ENCODE data around the gene FBXO28. TPM values are rescaled to one million over a fixed set of nuclear protein-coding genes. Genes with fewer than 3 reads are reported as not detected.

FBXO28 gene
- total and polyA plus RNA-seq, 10 of the 15 experiments (the other 5 are each of a cell fraction or from before 2014, with no cell fraction given) = 4.3 to 23.2 (median 18.4) TPM

- ATAC-seq (peak; percentile 95), DNase-seq (ENCODE audit: low read depth, low spot score) (peak; percentile 90), FAIRE-seq (peak; percentile 61)
- H3K36me3 ChIP-seq (ENCODE audit: control insufficient read depth in 2 of 2, insufficient read depth in 2 of 2, low read length in 1 of 2) = no peaks in the 10 kb centered on the region
- WGBS (ENCODE audit: insufficient coverage, insufficient replicate concordance, low lambda C conversion rate, missing lambda C conversion rate) = 20% methylated on average over 5 of the region's 5 CpGs
- no TSS peak for BruUV-seq (replicated peaks)
- ChIA-PET CTCF (interaction anchor here (0.6 to 2.1 kb wide), 9 partner anchors 10 to 164 kb away, joined by 3 to 13 read pairs (median 4); partner anchors contain the start of genes DEGS1 and NVL), SMC1A (ENCODE audit: uncharacterized antibody, unreplicated experiment) (interaction anchor here (0.8 to 2.6 kb wide), 13 partner anchors 10 to 165 kb away, joined by 3 to 14 read pairs (median 5); partner anchors contain the start of gene DEGS1), RAD21 (ENCODE audit: unreplicated experiment) (interaction anchor here (0.9 to 1.9 kb wide), 6 partner anchors 13 to 288 kb away, joined by 3 to 8 read pairs (median 4); partner anchors contain the start of gene DEGS1), POLR2A (interaction anchor here (0.6 to 1.8 kb wide), 7 partner anchors 11 to 208 kb away, joined by 3 to 16 read pairs (median 3); partner anchors contain the start of gene DEGS1)
- peaks cover 13% of the 10 kb centered on the region for H3K4me1 ChIP-seq (ENCODE audit: control insufficient read depth, insufficient read depth, low read length)
- H3K4me3 ChIP-seq = no peak overlapping the region
- no peak overlapping the region for H3K27ac ChIP-seq (ENCODE audit: control insufficient read depth, insufficient read depth)
- no peaks in the 10 kb centered on the region for H4K20me1 ChIP-seq (ENCODE audit: control insufficient read depth, insufficient read depth)
- peak overlapping the region; percentile 24 for H3K4me2 ChIP-seq (ENCODE audit: control insufficient read depth, insufficient read depth)
- no peaks in the 10 kb centered on the region for H3K79me2 ChIP-seq (ENCODE audit: control insufficient read depth, insufficient read depth, low read length)
- intact Hi-C loops (cut with micrococcal nuclease; ENCODE audit: unreplicated experiment) = loop anchor here (1.0 kb wide), 1 partner anchor 13 kb away; no protein-coding TSS in a partner anchor
- in situ Hi-C loops (cut with MboI) = no loop called here
- H2AFZ ChIP-seq (ENCODE audit: control insufficient read depth, low read depth, low read length) = no peak overlapping the region
- H3K27me3 ChIP-seq (replicated peaks in 1 of 2; ENCODE audit: control insufficient read depth in 2 of 2, insufficient read depth in 2 of 2, low read length in 1 of 2) = no peaks in the 10 kb centered on the region
- no peak overlapping the region for H3K9ac ChIP-seq (ENCODE audit: control insufficient read depth, insufficient read depth, low read length)
- H3K9me3 ChIP-seq (replicated peaks; ENCODE audit: control insufficient read depth, insufficient read depth, low read length) = peaks cover 3% of the 10 kb centered on the region; the same call in 2 of the 3 replicates
- TF ChIP-seq ZNF384 (IDR thresholded peaks at IDR 0.05; ENCODE audit: borderline replicate concordance, low read depth, low read length) (no peak), ASH2L (IDR thresholded peaks at IDR 0.05; ENCODE audit: borderline replicate concordance, low read depth) (no peak), CREB1 (IDR thresholded peaks at IDR 0.05; ENCODE audit: low read depth) (peak; percentile 55; the same call in 1 of the 2 replicates), JUND (IDR thresholded peaks at IDR 0.05; ENCODE audit: low read depth, low read length) (no peak), HCFC1 (IDR thresholded peaks at IDR 0.05; ENCODE audit: low read length) (no peak), ZZZ3 (IDR thresholded peaks at IDR 0.05; ENCODE audit: control insufficient read depth, insufficient read length, low read depth) (no peak), MYC (IDR thresholded peaks at IDR 0.05; ENCODE audit: insufficient read depth, insufficient read length, insufficient replicate concordance, low read length, severe bottlenecking) (no peak), SMAD1 (IDR thresholded peaks at IDR 0.05; ENCODE audit: low read depth, partially characterized antibody) (no peak), ZNF274 (IDR thresholded peaks at IDR 0.05; ENCODE audit: insufficient read depth, insufficient read length) (no peak), NR2C2 (IDR thresholded peaks at IDR 0.05; ENCODE audit: borderline replicate concordance, control insufficient read depth, insufficient read length, low read depth) (no peak), POLR2AphosphoS2 (IDR thresholded peaks at IDR 0.05; ENCODE audit: low read depth, low read length) (no peak), EGR1 (IDR thresholded peaks at IDR 0.05; ENCODE audit: borderline replicate concordance in 1 of 2, low read depth in 2 of 2, low read length in 2 of 2) (no peak), NR2F1 (conservative IDR thresholded peaks at IDR 0.05) (peak; percentile 78), MXI1 (IDR thresholded peaks at IDR 0.05; ENCODE audit: low read depth, low read length) (no peak), KLF5 (IDR thresholded peaks at IDR 0.05; ENCODE audit: partially characterized antibody) (no peak), JUNB (IDR thresholded peaks at IDR 0.05) (peak; percentile 79), MTA2 (IDR thresholded peaks at IDR 0.05; ENCODE audit: low read depth) (peak; percentile 78), POU2F2 (IDR thresholded peaks at IDR 0.05; ENCODE audit: borderline replicate concordance, low read depth, low read length) (0 out of 3 replicates have a peak, but pooled peaks have one; percentile 28), ZBED1 (IDR thresholded peaks at IDR 0.05; ENCODE audit: borderline replicate concordance) (0 out of 2 replicates have a peak, but pooled peaks have one; percentile 53), CEBPZ (IDR thresholded peaks at IDR 0.05; ENCODE audit: low read depth, low read length) (no peak), IRF5 (IDR thresholded peaks at IDR 0.05; ENCODE audit: borderline replicate concordance) (peak; percentile 53; the same call in 1 of the 2 replicates)
Measured at GRCh38 chr1:224168859-224169380, 55.0 kb downstream of the FBXO28 start.
